Measurements from ENCODE around the gene MYOCD. TPM values are rescaled to one million over a fixed set of nuclear protein-coding genes. Genes with fewer than 3 reads are reported as not detected.

Gene MYOCD
- polyA plus RNA-seq, 2 of the 4 experiments (the other 2 are of a cell fraction): 8.6 to 12.5 TPM

GRCh38 chr17:12726131-12726530 is 60.4 kb downstream of the MYOCD start:
- Histone ChIP-seq H3K4me1 (peaks cover 24% of the 10 kb centered on the region), H3K27ac (no peak overlapping the region), H3K4me3 (no peak overlapping the region), H3K4me2 (no peak overlapping the region), H3K9me3 (no peaks in the 10 kb centered on the region)
- DNase-seq (ENCODE audit: low read depth in 1 of 2, low spot score in 1 of 2) (peak in 1 of 2 experiments; percentile 43), ATAC-seq (no peak), FAIRE-seq (no peak)
- WGBS (ENCODE audit: missing lambda C conversion rate): 85% methylated on average over 2 of the region's 2 CpGs
- ChIA-PET POLR2A (no interaction called here), CTCF (no interaction called here)
- TF ChIP-seq MAX (IDR thresholded peaks at IDR 0.05): no peak
- TF ChIP-seq TP53 (CRISPR knock-in tag; IDR thresholded peaks at IDR 0.05): no peak
- TF ChIP-seq JUN (IDR thresholded peaks at IDR 0.05): no peak

GRCh38 chr17:12727076-12727760 is 61.5 kb downstream of the MYOCD start:
- Histone ChIP-seq H3K4me1 (peaks cover 30% of the 10 kb centered on the region), H3K27ac (no peak overlapping the region), H3K4me3 (no peak overlapping the region), H3K9me3 (no peaks in the 10 kb centered on the region), H3K4me2 (0 out of 3 replicates have a peak overlapping the region, but pooled peaks have one; percentile 3)
- DNase-seq (ENCODE audit: low read depth in 1 of 2, low spot score in 1 of 2) (peak in 1 of 2 experiments; percentile 16), ATAC-seq (peak; percentile 18 to 30; a peak in 2 of 6 replicates), FAIRE-seq (no peak)
- POLR2A ChIA-PET: no interaction called here
- WGBS (ENCODE audit: missing lambda C conversion rate): 63% methylated on average over 6 of the region's 6 CpGs
- no peak for TF ChIP-seq FOSL2 (IDR thresholded peaks at IDR 0.05)
- no peak for TF ChIP-seq FOSL2 (CRISPR knock-in tag; IDR thresholded peaks at IDR 0.05)
- no peak for TF ChIP-seq GATA3 (IDR thresholded peaks at IDR 0.05; ENCODE audit: borderline replicate concordance)
- TF ChIP-seq ELK1 (IDR thresholded peaks at IDR 0.05; ENCODE audit: low read depth, low read length): no peak
- no peak for TF ChIP-seq RNF2 (IDR thresholded peaks at IDR 0.05; ENCODE audit: borderline replicate concordance, low read depth)
- no peak for TF ChIP-seq ZNF302 (CRISPR knock-in tag; IDR thresholded peaks at IDR 0.05)
- TF ChIP-seq HMGXB4 (CRISPR knock-in tag; IDR thresholded peaks at IDR 0.05; ENCODE audit: borderline replicate concordance): no peak
- no peak for TF ChIP-seq MAZ (IDR thresholded peaks at IDR 0.05; ENCODE audit: borderline replicate concordance, low read depth, low read length)
- TF ChIP-seq POLR2A (IDR thresholded peaks at IDR 0.05; ENCODE audit: low read length): no peak
- TF ChIP-seq NFE2L2 (conservative IDR thresholded peaks at IDR 0.05; ENCODE audit: low read length): no peak
- TF ChIP-seq FOXS1 (CRISPR knock-in tag; IDR thresholded peaks at IDR 0.05): no peak
- TF ChIP-seq PHF8 (IDR thresholded peaks at IDR 0.05; ENCODE audit: borderline replicate concordance, low read depth): no peak
- CTCF ChIA-PET: interaction anchor here (1.3 to 1.4 kb wide), 3 partner anchors 11 to 60 kb away, joined by 3 to 11 read pairs (median 4); no protein-coding TSS in a partner anchor

- ATAC-seq (no peak), DNase-seq (ENCODE audit: low read depth in 1 of 2, low spot score in 1 of 2) (no peak), FAIRE-seq (no peak)
- H3K9me3 ChIP-seq: no peaks in the 10 kb centered on the region
- ChIA-PET CTCF (interaction anchor here (1.3 to 1.4 kb wide), 3 partner anchors 10 to 61 kb away, joined by 3 to 11 read pairs (median 4); no protein-coding TSS in a partner anchor), POLR2A (no interaction called here)
- no peak overlapping the region for H3K27ac ChIP-seq
- 78% methylated on average over 7 of the region's 7 CpGs for WGBS (ENCODE audit: missing lambda C conversion rate)
- no peak overlapping the region for H3K4me2 ChIP-seq
- H3K4me1 ChIP-seq: peaks cover 30% of the 10 kb centered on the region
- no peak overlapping the region for H3K4me3 ChIP-seq
- no peak for TF ChIP-seq NPAS2 (CRISPR knock-in tag; IDR thresholded peaks at IDR 0.05; ENCODE audit: borderline replicate concordance)
- no peak for TF ChIP-seq CBX8 (IDR thresholded peaks at IDR 0.05)
- TF ChIP-seq CTCF (IDR thresholded peaks at IDR 0.05): no peak
- TF ChIP-seq ATOH8 (CRISPR knock-in tag; IDR thresholded peaks at IDR 0.05; ENCODE audit: low read depth): no peak
- TF ChIP-seq CHD2 (IDR thresholded peaks at IDR 0.05; ENCODE audit: low read length, partially characterized antibody): no peak
- TF ChIP-seq PBX3 (IDR thresholded peaks at IDR 0.05): no peak
- no peak for TF ChIP-seq E2F6 (IDR thresholded peaks at IDR 0.05; ENCODE audit: borderline replicate concordance, low read depth)
- no peak for TF ChIP-seq HMGXB4 (CRISPR knock-in tag; IDR thresholded peaks at IDR 0.05; ENCODE audit: borderline replicate concordance)
- TF ChIP-seq BHLHE40 (IDR thresholded peaks at IDR 0.05; ENCODE audit: low read depth, low read length): no peak
- no peak for TF ChIP-seq TP53 (CRISPR knock-in tag; IDR thresholded peaks at IDR 0.05)
- TF ChIP-seq CHD4 (IDR thresholded peaks at IDR 0.05; ENCODE audit: borderline replicate concordance): no peak
Measured at GRCh38 chr17:12727881-12728280, 62.2 kb downstream of the MYOCD start.

All from A549 (cell line).